RWPE1 (cell line): ENCODE results near the gene FAM241B.

Source experiments
- CTCF ChIA-PET: fragments of 350-600 bp; sonication (Branson Sonifier 250); formaldehyde crosslinking; extraction: SDS; loops from one replicate; lab custom pipeline; 2021; lab: Yijun Ruan, JAX
- POLR2A ChIA-PET: fragments of 400-600 bp; formaldehyde crosslinking; extraction: SDS; loops from one replicate; lab custom pipeline; 2020; ENCODE audit warnings: antibody characterized with exemption; ENCODE audit not compliant: low non-redundant PET; lab: Yijun Ruan, JAX
- DNase-seq: peaks from one replicate; pipeline ENCODE4 v3.0.0; 2012; ENCODE audit warnings: low spot score
- H3K27ac ChIP-seq: fragments of 450-650 bp; 2 replicates; pipeline ENCODE4 v1.5.1; 2017
- CTCF ChIP-seq: fragments of 450-650 bp; conservative IDR thresholded peaks from 2 replicates; pipeline ENCODE4 v1.5.1; 2017; ENCODE audit warnings: low read depth, mild to moderate bottlenecking

The FAM241B gene

DNA sequence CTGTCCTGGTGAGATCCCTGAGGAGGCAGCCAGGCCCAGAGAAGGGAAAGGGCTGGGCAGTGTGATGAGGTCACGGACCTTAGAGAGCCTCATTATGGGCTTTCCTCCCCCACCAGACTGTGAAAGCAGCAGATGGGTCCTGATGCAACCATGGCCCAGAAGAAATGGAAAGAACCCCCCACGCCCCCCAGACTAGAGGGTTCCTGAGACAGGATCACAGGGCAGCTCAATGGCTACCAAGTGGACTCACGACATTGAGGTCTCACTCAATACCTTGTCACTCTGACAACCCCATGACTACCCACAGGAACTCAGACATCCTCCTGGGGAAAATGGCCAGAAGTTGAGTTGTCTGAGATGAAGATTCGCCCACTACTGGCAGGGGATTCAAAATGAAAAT lies 36.7 kb downstream of the FAM241B start:
- H3K27ac ChIP-seq = no peak overlapping the region
- DNase-seq = no peak
- TF ChIP-seq CTCF = no peak
- CTCF ChIA-PET = no interaction called here
- POLR2A ChIA-PET = no interaction called here

- DNase-seq = no peak
- CTCF ChIA-PET = interaction anchor here (1.0 kb wide), 1 partner anchor 14 kb away, joined by 3 read pairs; no protein-coding TSS in a partner anchor
- no peak overlapping the region for H3K27ac ChIP-seq
- no peak for TF ChIP-seq CTCF
- POLR2A ChIA-PET = interaction anchor here (0.6 to 0.7 kb wide), 2 partner anchors 12 to 524 kb away, joined by 3 read pairs; no protein-coding TSS in a partner anchor
These were observed 38.7 kb downstream of the FAM241B start for GRCh38 chr10:69668721-69669120.

DNA sequence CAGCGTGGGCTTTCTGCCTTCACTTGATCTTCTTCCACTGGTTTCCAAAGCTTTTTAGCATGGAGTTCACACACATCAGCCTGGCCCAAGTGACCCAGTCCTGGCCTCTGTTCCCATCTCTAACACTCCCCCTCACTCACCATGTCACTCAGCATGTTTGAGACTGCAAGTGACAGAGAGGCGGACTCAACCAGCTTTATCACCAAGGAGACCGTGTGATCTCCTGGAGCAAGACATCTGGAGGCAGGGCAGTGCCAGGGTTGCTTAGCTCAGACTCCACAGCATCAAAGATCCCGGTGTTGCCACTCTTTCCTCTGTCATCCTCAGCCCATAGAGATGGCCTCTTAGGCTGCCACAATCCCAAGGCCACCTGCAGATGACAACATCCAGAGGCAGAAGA lies 39.4 kb downstream of the FAM241B start:
- H3K27ac ChIP-seq = no peak overlapping the region
- no peak for TF ChIP-seq CTCF
- DNase-seq = no peak
- ChIA-PET POLR2A (no interaction called here), CTCF (no interaction called here)

- CTCF ChIA-PET = interaction anchor here (0.7 to 1.6 kb wide), 3 partner anchors 12 to 29 kb away, joined by 3 to 5 read pairs (median 4); no protein-coding TSS in a partner anchor
- TF ChIP-seq CTCF = no peak
- H3K27ac ChIP-seq = no peak overlapping the region
- DNase-seq = no peak
- POLR2A ChIA-PET = no interaction called here
These were observed 43.5 kb downstream of the FAM241B start for GRCh38 chr10:69673521-69673920.

DNA sequence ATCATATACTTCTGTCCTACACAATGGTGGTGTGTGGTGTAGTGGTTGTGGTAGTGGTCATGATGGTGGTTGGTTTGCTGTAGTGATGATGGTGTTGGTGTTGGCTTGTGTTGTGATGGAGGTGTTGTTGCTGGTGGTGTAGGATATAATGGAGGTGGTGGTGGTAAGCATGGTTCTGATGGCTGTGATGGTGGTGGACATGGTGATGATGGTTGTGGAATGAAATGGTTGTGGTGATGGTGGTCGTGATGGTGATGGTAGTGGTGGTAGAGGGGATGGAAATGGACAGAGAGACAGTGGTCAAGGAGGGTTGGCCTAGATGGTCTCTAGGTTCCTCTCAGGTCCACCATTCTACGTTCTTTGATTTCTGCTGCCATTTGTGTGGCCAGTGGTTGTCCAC lies 44.7 kb downstream of the FAM241B start:
- H3K27ac ChIP-seq = no peak overlapping the region
- no peak for DNase-seq
- TF ChIP-seq CTCF = no peak
- CTCF ChIA-PET = no interaction called here
- POLR2A ChIA-PET = no interaction called here

GRCh38 chr10:69676301-69676700 lies 46.3 kb downstream of the FAM241B start:
- ChIA-PET POLR2A (no interaction called here), CTCF (no interaction called here)
- no peak overlapping the region for H3K27ac ChIP-seq
- no peak for DNase-seq
- no peak for TF ChIP-seq CTCF
